ENCODE results near the gene RHEB.

GRCh38 chr7:151490456-151491105, 29.1 kb downstream of the RHEB start:
- no peak for TF ChIP-seq CTCF (conservative IDR thresholded peaks at IDR 0.05; ENCODE audit: low read depth, low read length)
- no peak for TF ChIP-seq EZH2 (IDR thresholded peaks at IDR 0.05; ENCODE audit: low read length, unreplicated experiment)
- no peak for TF ChIP-seq EZH2phosphoT487 (IDR thresholded peaks at IDR 0.05; ENCODE audit: borderline replicate concordance, low read length)

All from PC-3 (cell line).